CD14-positive monocyte (primary cell): Measurements from ENCODE around the gene NDUFAB1. TPM values are rescaled to one million over a fixed set of nuclear protein-coding genes. Genes with fewer than 3 reads are reported as not detected.

Source experiments
- DNase-seq, 3 donors: peaks; one replicate each; pipeline ENCODE4 v3.0.0-alpha.2; 2011 to 2022
- H2AFZ ChIP-seq: 2 replicates; pipeline ENCODE4 v1.6.0; 2012; ENCODE audit warnings: mild to moderate bottlenecking, low read depth, low read length, inconsistent platforms; ENCODE audit not compliant: insufficient read depth, poor library complexity, severe bottlenecking
- H3K27ac ChIP-seq, 2 donors: 1 replicate in 1 of 2; 2 replicates in 1 of 2; pipeline ENCODE4 v1.5.1; 2012 to 2013; ENCODE audit warnings: low read length in 2 of 2, control low read depth in 1 of 2, inconsistent platforms in 1 of 2, low read depth in 1 of 2, mild to moderate bottlenecking in 1 of 2
- H3K27me3 ChIP-seq, 2 donors: one replicate each; pipeline versions ENCODE4 v1.6.0 to v1.6.1; 2011 to 2013; ENCODE audit warnings: low read length in 2 of 2; ENCODE audit not compliant: control insufficient read depth in 2 of 2, insufficient read depth in 2 of 2
- H3K36me3 ChIP-seq, 2 donors: replicated peaks in 1 of 2; 1 replicate in 1 of 2; 2 replicates in 1 of 2; pipeline versions ENCODE4 v1.5.1 to v1.6.1; 2012 to 2013; ENCODE audit warnings: low read length in 2 of 2, control low read depth in 1 of 2, inconsistent platforms in 1 of 2, mild to moderate bottlenecking in 1 of 2; ENCODE audit not compliant: insufficient read depth in 2 of 2, control insufficient read depth in 1 of 2
- H3K4me1 ChIP-seq, 2 donors: 1 replicate in 1 of 2; 2 replicates in 1 of 2; pipeline versions ENCODE4 v1.5.1 to v1.6.1; 2012 to 2013; ENCODE audit warnings: low read length in 2 of 2, control low read depth in 1 of 2, inconsistent platforms in 1 of 2, mild to moderate bottlenecking in 1 of 2, moderate library complexity in 1 of 2; ENCODE audit not compliant: insufficient read depth in 2 of 2, control insufficient read depth in 1 of 2
- H3K4me2 ChIP-seq: replicated peaks from 2 replicates; pipeline ENCODE3; 2012; ENCODE audit warnings: low read length, moderate library complexity, mild to moderate bottlenecking; ENCODE audit not compliant: poor library complexity, severe bottlenecking; ENCODE audit errors: extremely low read depth
- H3K4me3 ChIP-seq, 3 experiments: fragments of 200-600 bp in 1 of 3; sonication (generic) in 1 of 3; replicated peaks in 1 of 3; 1 replicate in 2 of 3; 2 replicates in 1 of 3; pipeline ENCODE4 v1.5.1; 2011 to 2013; ENCODE audit warnings: low read length in 3 of 3, mild to moderate bottlenecking in 3 of 3, control low read depth in 2 of 3, low read depth in 2 of 3, inconsistent platforms in 1 of 3, moderate library complexity in 1 of 3
- H3K79me2 ChIP-seq: 2 replicates; pipeline ENCODE4 v1.6.0; 2012; ENCODE audit warnings: mild to moderate bottlenecking, control low read depth, inconsistent platforms, low read length, moderate library complexity; ENCODE audit not compliant: insufficient read depth
- H3K9ac ChIP-seq: 2 replicates; pipeline ENCODE4 v1.6.0; 2017; ENCODE audit warnings: low read length, mild to moderate bottlenecking; ENCODE audit not compliant: insufficient read depth, poor library complexity, severe bottlenecking
- H3K9me3 ChIP-seq, 2 donors: replicated peaks in 1 of 2; 1 replicate in 1 of 2; 2 replicates in 1 of 2; pipeline versions ENCODE4 v1.5.1 to v1.6.1; 2012 to 2013; ENCODE audit warnings: low read length in 2 of 2, control low read depth in 1 of 2; ENCODE audit not compliant: control insufficient read depth in 1 of 2, insufficient read depth in 1 of 2
- H4K20me1 ChIP-seq: 2 replicates; pipeline ENCODE4 v1.6.0; 2012; ENCODE audit warnings: mild to moderate bottlenecking, low read length, control low read depth, moderate library complexity; ENCODE audit not compliant: insufficient read depth
- H3K27ac Mint-ChIP-seq, 7 donors: one replicate each; pipeline ENCODE4 v1.8.0; 2020; ENCODE audit warnings: mild to moderate bottlenecking in 7 of 7, mixed read lengths in 7 of 7, moderate library complexity in 6 of 7, inconsistent platforms in 2 of 7
- H3K27me3 Mint-ChIP-seq, 3 donors: one replicate each; pipeline ENCODE4 v1.8.0; 2021 to 2022; ENCODE audit warnings: low read depth in 3 of 3, mild to moderate bottlenecking in 3 of 3, mixed read lengths in 3 of 3, moderate library complexity in 3 of 3, inconsistent platforms in 1 of 3
- H3K36me3 Mint-ChIP-seq, 2 donors: one replicate each; pipeline ENCODE4 v1.8.0; 2020; ENCODE audit warnings: mixed read lengths in 2 of 2, inconsistent platforms in 1 of 2, mild to moderate bottlenecking in 1 of 2
- H3K4me1 Mint-ChIP-seq: one replicate; pipeline ENCODE4 v1.8.0; 2020; ENCODE audit warnings: mild to moderate bottlenecking, mixed read lengths
- H3K4me3 Mint-ChIP-seq, 2 donors: one replicate each; pipeline ENCODE4 v1.8.0; 2020; ENCODE audit warnings: mild to moderate bottlenecking in 2 of 2, mixed read lengths in 2 of 2, moderate library complexity in 1 of 2
- H3K9me3 Mint-ChIP-seq, 7 donors: one replicate each; pipeline ENCODE4 v1.8.0; 2020 to 2022; ENCODE audit warnings: mixed read lengths in 7 of 7, mild to moderate bottlenecking in 6 of 7, moderate library complexity in 6 of 7, inconsistent platforms in 2 of 7
- WGBS: methylation state at CpG from one replicate; pipeline ENCODE4 v1.1.5; 2013; ENCODE audit warnings: missing lambda C conversion rate; ENCODE audit not compliant: insufficient coverage; 5-methylcytosine and 5-hydroxymethylcytosine counted together
- intact Hi-C, 2 donors: fragments of 100-400 bp; cut with micrococcal nuclease; formaldehyde crosslinking; loops; one replicate each; pipeline versions ENCODE4 v1.15.0 to v1.15.1; 2023
- polyA plus RNA-seq, 3 donors: library from polyadenylated mRNA; depleted of rRNA in 1 of 3; unstranded in 2 of 3; stranded (reverse) in 1 of 3; fragments of 300-500 nt in 2 of 3; fragments of >200 nt in 1 of 3; fragmentation: Illumina TruSeq in 2 of 3; gene quantifications; 1 replicate in 2 of 3; 2 replicates in 1 of 3; pipeline ENCODE4 v1.2.3, GENCODE V29; 2012 to 2021
- TF ChIP-seq, protein P1 (sequence below): fragments of 200-600 bp; IDR thresholded peaks from one replicate; pipeline ENCODE4 v1.8.0; 2022; ENCODE audit warnings: antibody characterized with exemption, mild to moderate bottlenecking

The NDUFAB1 gene
- polyA plus RNA-seq, 3 donors = 50.2 to 257 (median 240) TPM

DNA sequence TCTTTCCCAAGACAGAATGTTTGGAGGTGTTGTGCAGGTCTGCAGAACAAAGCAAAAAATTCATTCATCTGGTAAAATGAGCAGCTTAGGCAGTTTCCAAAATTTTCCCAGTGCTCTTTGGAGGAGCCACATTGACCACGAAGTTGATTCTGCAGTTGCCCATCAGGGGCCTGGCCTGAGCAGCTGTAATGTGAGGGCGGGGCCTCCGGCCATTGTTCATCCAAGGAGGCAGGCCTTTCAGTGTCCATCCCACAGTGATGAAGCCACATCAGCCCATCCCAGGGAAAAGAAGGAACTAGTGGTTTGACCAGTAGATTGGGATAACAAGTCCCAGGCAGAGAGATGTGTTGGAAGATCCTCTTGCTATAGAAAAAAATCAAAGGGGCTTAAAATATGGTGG lies 28.5 kb downstream of the NDUFAB1 start:
- Histone ChIP-seq H3K36me3 (peaks cover 51 to 76% of the 10 kb centered on the region in 2 donors), H3K9me3 (no peaks in the 10 kb centered on the region), H3K27ac (no peak overlapping the region), H3K4me1 (peaks cover 25 to 26% of the 10 kb centered on the region in 2 donors), H2AFZ (no peak overlapping the region), H3K4me2 (no peak overlapping the region), H3K79me2 (no peaks in the 10 kb centered on the region), H3K9ac (no peak overlapping the region), H3K27me3 (no peaks in the 10 kb centered on the region), H4K20me1 (no peaks in the 10 kb centered on the region), H3K4me3 (no peak overlapping the region)
- Mint-ChIP-seq H3K36me3 (peaks cover 62 to 74% of the 10 kb centered on the region in 2 donors), H3K27me3 (no peaks in the 10 kb centered on the region), H3K9me3 (no peaks in the 10 kb centered on the region), H3K4me3 (no peak overlapping the region), H3K4me1 (peaks cover 27% of the 10 kb centered on the region), H3K27ac (no peak overlapping the region)
- intact Hi-C loops = no loop called here
- WGBS = 96% methylated on average over 3 of the region's 3 CpGs
- TF ChIP-seq, protein P1, sequence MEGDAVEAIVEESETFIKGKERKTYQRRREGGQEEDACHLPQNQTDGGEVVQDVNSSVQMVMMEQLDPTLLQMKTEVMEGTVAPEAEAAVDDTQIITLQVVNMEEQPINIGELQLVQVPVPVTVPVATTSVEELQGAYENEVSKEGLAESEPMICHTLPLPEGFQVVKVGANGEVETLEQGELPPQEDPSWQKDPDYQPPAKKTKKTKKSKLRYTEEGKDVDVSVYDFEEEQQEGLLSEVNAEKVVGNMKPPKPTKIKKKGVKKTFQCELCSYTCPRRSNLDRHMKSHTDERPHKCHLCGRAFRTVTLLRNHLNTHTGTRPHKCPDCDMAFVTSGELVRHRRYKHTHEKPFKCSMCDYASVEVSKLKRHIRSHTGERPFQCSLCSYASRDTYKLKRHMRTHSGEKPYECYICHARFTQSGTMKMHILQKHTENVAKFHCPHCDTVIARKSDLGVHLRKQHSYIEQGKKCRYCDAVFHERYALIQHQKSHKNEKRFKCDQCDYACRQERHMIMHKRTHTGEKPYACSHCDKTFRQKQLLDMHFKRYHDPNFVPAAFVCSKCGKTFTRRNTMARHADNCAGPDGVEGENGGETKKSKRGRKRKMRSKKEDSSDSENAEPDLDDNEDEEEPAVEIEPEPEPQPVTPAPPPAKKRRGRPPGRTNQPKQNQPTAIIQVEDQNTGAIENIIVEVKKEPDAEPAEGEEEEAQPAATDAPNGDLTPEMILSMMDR = no peak
- no peak for DNase-seq

DNA sequence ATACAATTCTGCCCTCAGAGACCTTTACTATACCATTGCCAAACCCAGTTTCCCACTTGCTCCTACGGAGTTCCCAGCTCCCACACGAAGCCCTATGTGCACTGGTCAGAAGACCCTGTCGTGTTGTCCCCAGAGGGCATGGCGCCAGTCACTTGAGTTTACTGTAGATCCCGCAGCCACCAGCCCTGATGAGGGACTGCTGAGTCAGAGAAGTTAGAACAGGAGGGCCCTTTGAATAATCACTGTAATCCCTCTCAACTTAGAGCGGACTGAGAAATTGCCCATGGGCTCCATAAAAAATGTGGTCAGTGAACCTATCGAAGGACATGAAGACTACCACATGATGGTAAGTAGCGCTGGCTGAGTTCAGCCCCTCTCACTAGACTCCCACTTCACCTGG lies 29.4 kb downstream of the NDUFAB1 start:
- Mint-ChIP-seq H3K27ac (peak overlapping the region in 1 of 7 donors; percentile 82), H3K9me3 (no peaks in the 10 kb centered on the region), H3K27me3 (no peaks in the 10 kb centered on the region), H3K4me1 (peaks cover 22% of the 10 kb centered on the region), H3K36me3 (peaks cover 63 to 76% of the 10 kb centered on the region in 2 donors), H3K4me3 (no peak overlapping the region)
- no peaks in the 10 kb centered on the region for H3K79me2 ChIP-seq
- H3K4me3 ChIP-seq = no peak overlapping the region
- WGBS = 100% methylated on average over 2 of the region's 8 CpGs
- H3K27ac ChIP-seq = no peak overlapping the region
- no peak for DNase-seq
- no peak overlapping the region for H2AFZ ChIP-seq
- H3K27me3 ChIP-seq = no peaks in the 10 kb centered on the region
- H3K4me2 ChIP-seq = no peak overlapping the region
- peaks cover 60 to 76% of the 10 kb centered on the region in 2 donors for H3K36me3 ChIP-seq
- no peaks in the 10 kb centered on the region for H4K20me1 ChIP-seq
- intact Hi-C loops = no loop called here
- TF ChIP-seq, protein P1 = no peak
- no peak overlapping the region for H3K9ac ChIP-seq
- no peaks in the 10 kb centered on the region for H3K9me3 ChIP-seq
- peaks cover 22 to 23% of the 10 kb centered on the region in 2 donors for H3K4me1 ChIP-seq
